A549 (cell line): Measurements from ENCODE around the gene UBASH3B.

Experiments
- CBX2 ChIP-seq: fragments of 200-600 bp; sonication (generic); IDR thresholded peaks from 2 replicates; pipeline ENCODE4 v1.6.1; 2016; ENCODE audit warnings: low read depth, mild to moderate bottlenecking, borderline replicate concordance
- EP300 ChIP-seq, 2 experiments: fragments of >200 bp; sonication (Bioruptor Twin); formaldehyde crosslinking; IDR thresholded peaks; 2 replicates in 1 of 2; 3 replicates in 1 of 2; pipeline ENCODE4 v1.6.1; 2016 to 2017
- ESRRA ChIP-seq: fragments of 150-350 bp; IDR thresholded peaks from 2 replicates; pipeline ENCODE4 v1.6.1; 2014; ENCODE audit warnings: mild to moderate bottlenecking, low read length, borderline replicate concordance
- FOSL2 ChIP-seq, 2 experiments: fragments of 450-650 bp in 1 of 2; fragments of >200 bp in 1 of 2; sonication (Bioruptor Twin) in 1 of 2; formaldehyde crosslinking; IDR thresholded peaks; 2 replicates each; pipeline versions ENCODE4 v1.5.0 to v1.6.1; 2016 to 2020; ENCODE audit warnings: mild to moderate bottlenecking in 1 of 2, moderate library complexity in 1 of 2
- KDM5A ChIP-seq: fragments of 200-600 bp; sonication (generic); IDR thresholded peaks from 2 replicates; pipeline ENCODE4 v1.6.1; 2016; ENCODE audit warnings: antibody characterized with exemption, mild to moderate bottlenecking
- MAFK ChIP-seq: fragments of 450-650 bp; IDR thresholded peaks from 2 replicates; pipeline ENCODE4 v1.6.1; 2014; ENCODE audit not compliant: partially characterized antibody
- NPAS2 ChIP-seq: fragments of 250-450 bp; sonication (Bioruptor Pico); IDR thresholded peaks from 2 replicates; pipeline ENCODE4 v1.8.0; 2022; ENCODE audit warnings: mild to moderate bottlenecking, moderate library complexity, borderline replicate concordance
- POLR2A ChIP-seq: IDR thresholded peaks from 2 replicates; pipeline ENCODE4 v1.6.1; 2012; ENCODE audit warnings: mild to moderate bottlenecking, low read length
- RCOR1 ChIP-seq: fragments of 150-350 bp; IDR thresholded peaks from 2 replicates; pipeline ENCODE4 v1.6.1; 2014; ENCODE audit warnings: antibody characterized with exemption, low read length, low read depth
- RNF2 ChIP-seq: fragments of 200-600 bp; sonication (generic); IDR thresholded peaks from 2 replicates; pipeline ENCODE4 v1.6.1; 2016; ENCODE audit warnings: low read depth, mild to moderate bottlenecking, antibody characterized with exemption, moderate library complexity, borderline replicate concordance
- ZC3H11A ChIP-seq: fragments of 450-650 bp; IDR thresholded peaks from 2 replicates; pipeline ENCODE4 v1.6.1; 2014; ENCODE audit warnings: antibody characterized with exemption, mild to moderate bottlenecking
- ZFP36 ChIP-seq: fragments of 450-650 bp; IDR thresholded peaks from 2 replicates; pipeline ENCODE4 v1.6.1; 2014; ENCODE audit warnings: borderline replicate concordance; ENCODE audit not compliant: partially characterized antibody
- TF ChIP-seq, protein P1 (sequence below): fragments of >200 bp; sonication (Bioruptor Twin); formaldehyde crosslinking; IDR thresholded peaks from 3 replicates; pipeline ENCODE4 v1.5.1; 2016
- TF ChIP-seq, protein P2 (sequence below): fragments of 150-350 bp; IDR thresholded peaks from 2 replicates; pipeline ENCODE4 v1.6.1; 2014; ENCODE audit warnings: low read depth, mild to moderate bottlenecking, low read length

DNA sequence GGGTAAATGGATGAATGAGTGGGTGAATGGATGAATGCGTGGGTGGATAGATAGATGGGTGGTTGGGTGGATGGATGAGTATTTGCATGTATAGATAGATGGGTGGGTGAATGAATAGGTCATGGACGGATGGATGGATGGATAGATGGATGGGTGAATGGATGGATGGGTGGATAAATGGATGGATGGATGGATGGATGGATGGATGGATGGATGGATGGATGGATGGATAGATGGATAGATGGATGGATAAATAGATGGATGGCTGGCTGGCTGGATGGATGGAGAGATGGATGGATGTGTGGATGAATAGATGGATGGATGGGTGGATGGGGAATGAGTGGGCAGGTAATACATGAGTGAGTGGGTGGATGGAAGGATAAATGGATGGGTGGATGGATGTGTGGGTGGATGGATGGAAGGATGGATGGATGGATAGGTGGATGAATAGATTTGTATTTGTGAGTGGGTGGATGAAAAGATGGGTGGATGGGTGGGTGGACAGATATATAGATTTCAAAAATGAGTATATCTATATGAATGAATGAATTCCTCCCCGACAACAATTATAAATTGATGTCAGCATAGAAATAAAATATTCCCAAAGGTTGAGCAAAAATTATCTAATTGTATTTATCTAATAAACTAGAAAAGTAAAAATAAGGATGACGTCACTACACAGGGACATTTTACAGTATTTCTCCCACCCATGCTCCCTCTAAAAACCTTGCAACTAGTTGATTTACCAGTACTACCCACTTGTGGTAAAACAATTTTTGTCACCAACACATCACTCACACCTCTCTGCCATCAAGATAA lies 182.2 kb downstream of the UBASH3B start:
- no peak for TF ChIP-seq ESRRA
- TF ChIP-seq MAFK, result no peak
- TF ChIP-seq, protein P1, sequence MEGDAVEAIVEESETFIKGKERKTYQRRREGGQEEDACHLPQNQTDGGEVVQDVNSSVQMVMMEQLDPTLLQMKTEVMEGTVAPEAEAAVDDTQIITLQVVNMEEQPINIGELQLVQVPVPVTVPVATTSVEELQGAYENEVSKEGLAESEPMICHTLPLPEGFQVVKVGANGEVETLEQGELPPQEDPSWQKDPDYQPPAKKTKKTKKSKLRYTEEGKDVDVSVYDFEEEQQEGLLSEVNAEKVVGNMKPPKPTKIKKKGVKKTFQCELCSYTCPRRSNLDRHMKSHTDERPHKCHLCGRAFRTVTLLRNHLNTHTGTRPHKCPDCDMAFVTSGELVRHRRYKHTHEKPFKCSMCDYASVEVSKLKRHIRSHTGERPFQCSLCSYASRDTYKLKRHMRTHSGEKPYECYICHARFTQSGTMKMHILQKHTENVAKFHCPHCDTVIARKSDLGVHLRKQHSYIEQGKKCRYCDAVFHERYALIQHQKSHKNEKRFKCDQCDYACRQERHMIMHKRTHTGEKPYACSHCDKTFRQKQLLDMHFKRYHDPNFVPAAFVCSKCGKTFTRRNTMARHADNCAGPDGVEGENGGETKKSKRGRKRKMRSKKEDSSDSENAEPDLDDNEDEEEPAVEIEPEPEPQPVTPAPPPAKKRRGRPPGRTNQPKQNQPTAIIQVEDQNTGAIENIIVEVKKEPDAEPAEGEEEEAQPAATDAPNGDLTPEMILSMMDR, result no peak
- no peak for TF ChIP-seq POLR2A
- TF ChIP-seq ZC3H11A, result no peak
- TF ChIP-seq NPAS2, result no peak
- no peak for TF ChIP-seq RCOR1
- TF ChIP-seq ZFP36, result no peak
- TF ChIP-seq CBX2, result no peak
- TF ChIP-seq KDM5A, result no peak
- TF ChIP-seq, protein P2, sequence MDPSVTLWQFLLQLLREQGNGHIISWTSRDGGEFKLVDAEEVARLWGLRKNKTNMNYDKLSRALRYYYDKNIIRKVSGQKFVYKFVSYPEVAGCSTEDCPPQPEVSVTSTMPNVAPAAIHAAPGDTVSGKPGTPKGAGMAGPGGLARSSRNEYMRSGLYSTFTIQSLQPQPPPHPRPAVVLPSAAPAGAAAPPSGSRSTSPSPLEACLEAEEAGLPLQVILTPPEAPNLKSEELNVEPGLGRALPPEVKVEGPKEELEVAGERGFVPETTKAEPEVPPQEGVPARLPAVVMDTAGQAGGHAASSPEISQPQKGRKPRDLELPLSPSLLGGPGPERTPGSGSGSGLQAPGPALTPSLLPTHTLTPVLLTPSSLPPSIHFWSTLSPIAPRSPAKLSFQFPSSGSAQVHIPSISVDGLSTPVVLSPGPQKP, result no peak
- no peak for TF ChIP-seq EP300 (IDR thresholded peaks at IDR 0.05)
- no peak for TF ChIP-seq RNF2
- TF ChIP-seq FOSL2 (IDR thresholded peaks at IDR 0.05), result no peak
- no peak for TF ChIP-seq FOSL2 (CRISPR knock-in tag; IDR thresholded peaks at IDR 0.05)
